GM12865 (cell line): Measurements from ENCODE around the gene OTUD4.
A peak's percentile ranks its signal among the peaks of the same experiment; 100 is the strongest.

Experiments used
- DNase-seq: peaks from one replicate; pipeline ENCODE4 v3.0.0; 2010; ENCODE audit warnings: low read depth
- H3K4me3 ChIP-seq: 2 replicates; pipeline ENCODE4 v1.5.1; 2011; ENCODE audit warnings: mild to moderate bottlenecking, low read depth, low read length, control low read depth
- CTCF ChIP-seq: IDR thresholded peaks from 2 replicates; pipeline ENCODE4 v1.5.1; 2011; ENCODE audit warnings: low read length, control low read depth, low read depth, inconsistent platforms; ENCODE audit not compliant: insufficient read depth; ENCODE audit errors: missing control alignments

The OTUD4 gene

DNA sequence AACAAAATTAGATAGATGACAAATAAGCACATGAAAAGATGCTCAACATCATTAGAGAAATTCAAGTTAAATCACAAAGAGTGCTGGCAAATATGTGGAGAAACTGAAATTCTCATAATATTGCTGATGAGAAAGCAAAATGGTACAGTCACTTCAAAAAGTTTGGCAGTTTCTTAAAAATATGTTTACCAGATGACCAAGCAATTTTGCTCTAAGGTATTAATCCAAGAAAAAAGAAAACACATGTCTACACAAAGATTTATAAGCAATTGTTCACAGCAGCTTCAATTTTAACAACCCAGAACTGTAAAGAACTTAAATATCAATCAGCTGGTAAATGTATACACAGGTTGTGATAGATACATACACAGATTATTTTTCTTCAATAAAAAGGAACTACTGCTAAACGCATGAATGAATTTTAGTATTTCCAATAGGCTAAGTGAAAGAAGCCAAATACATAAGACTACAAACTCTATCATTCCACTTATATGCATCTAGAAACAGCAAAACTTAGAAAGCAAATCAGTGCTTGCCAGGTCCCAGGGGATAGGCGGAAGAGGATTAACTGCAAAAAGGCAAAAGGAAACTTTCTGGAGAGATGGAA, 11.7 kb downstream of the OTUD4 start:
- no peak for DNase-seq
- no peak overlapping the region for H3K4me3 ChIP-seq
- no peak for TF ChIP-seq CTCF

DNA sequence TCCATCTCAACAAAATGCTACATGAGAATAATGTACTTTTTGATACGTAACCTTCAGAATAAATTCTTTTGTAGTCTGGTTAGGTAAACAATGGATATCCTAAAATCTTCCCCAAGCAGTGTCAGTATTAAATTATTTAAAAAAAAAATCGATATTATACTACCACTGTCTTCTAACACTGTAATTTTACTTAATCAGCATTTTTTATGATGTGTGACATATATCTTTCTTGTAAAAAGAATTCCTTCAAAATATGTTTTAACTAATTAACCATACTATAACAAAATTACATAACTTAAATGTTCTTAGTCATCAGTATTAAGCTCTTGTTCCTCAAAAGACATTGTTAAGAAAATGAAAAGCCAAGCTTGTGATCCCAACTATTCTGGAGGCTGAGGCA, 12.5 kb downstream of the OTUD4 start:
- no peak for TF ChIP-seq CTCF
- H3K4me3 ChIP-seq = no peak overlapping the region

DNA sequence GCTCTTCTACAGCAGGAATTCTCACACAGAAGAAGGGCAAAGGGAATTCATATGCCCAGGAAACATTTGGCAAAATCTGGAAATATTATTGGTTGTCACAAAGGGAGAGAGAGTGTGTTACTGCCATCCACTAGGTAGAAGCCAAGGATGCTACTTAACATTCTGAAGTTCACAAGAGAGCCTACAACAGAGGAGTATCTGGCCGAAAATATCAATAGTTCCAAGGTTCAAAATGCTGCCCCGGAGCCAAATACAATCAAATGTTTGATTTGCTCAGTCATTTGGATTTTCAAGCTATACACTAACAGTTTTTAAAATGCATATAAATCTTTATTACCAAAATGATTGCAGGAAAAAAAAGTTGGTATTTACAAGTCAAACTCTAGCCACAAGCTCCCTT, 18.8 kb downstream of the OTUD4 start:
- DNase-seq = no peak
- H3K4me3 ChIP-seq = no peak overlapping the region
- TF ChIP-seq CTCF = no peak

More for the DNA sequence above, 12.5 kb downstream of the OTUD4 start:
- DNase-seq = no peak

DNA sequence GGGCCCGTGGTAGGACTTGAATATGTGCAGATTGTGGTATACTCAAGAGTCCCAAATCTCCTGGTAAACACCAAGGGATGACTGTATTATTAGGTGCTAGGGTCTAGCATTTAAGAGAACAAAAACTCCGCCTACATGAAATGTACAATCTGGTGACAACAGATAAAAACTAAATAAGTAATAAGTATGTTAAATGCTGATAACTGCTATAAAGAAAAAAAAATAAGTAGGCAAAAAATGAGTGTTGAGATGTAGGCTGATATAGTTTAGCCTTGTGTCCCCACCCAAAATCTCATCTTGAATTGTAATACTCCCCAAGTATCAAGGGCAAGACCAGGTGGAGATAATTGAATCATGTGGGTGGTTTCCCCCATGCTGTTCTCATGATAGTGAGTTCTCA, 23.4 kb downstream of the OTUD4 start:
- no peak overlapping the region for H3K4me3 ChIP-seq
- no peak for DNase-seq
- TF ChIP-seq CTCF = no peak

GRCh38 chr4:145155268-145155870, 25.0 kb downstream of the OTUD4 start:
- DNase-seq = no peak
- no peak for TF ChIP-seq CTCF
- no peak overlapping the region for H3K4me3 ChIP-seq

DNA sequence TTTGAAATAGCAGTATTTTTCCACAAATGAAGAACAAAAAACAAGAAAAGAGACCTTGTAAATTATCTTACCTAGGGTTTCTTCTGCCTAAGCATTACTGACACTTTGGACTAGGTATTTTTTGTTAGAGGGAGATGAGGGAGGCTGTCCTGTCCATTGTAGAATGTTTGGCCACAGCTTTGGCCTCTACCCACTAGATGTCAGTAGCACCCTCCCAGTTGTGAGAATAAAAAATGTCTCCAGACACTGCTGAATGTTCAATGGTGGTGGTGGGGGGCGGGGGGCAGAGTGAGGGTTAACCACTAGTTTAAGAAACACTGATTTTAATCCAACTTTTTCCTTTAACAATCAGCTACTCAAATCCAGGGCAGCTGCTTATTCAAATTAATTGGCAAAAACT, 25.8 kb downstream of the OTUD4 start:
- no peak overlapping the region for H3K4me3 ChIP-seq
- peak; percentile 63 for TF ChIP-seq CTCF
- DNase-seq = peak; percentile 65

- H3K4me3 ChIP-seq = no peak overlapping the region
- peak; percentile 35 for DNase-seq
- TF ChIP-seq CTCF = no peak
Observed at GRCh38 chr4:145153904-145154298, 26.5 kb downstream of the OTUD4 start.
